ENCODE results near the gene OR1J1.

The OR1J1 gene

GRCh38 chr9:122444041-122444733, 33.5 kb downstream of the OR1J1 start:
- DNase-seq = no peak

GRCh38 chr9:122442568-122442967, 35.2 kb downstream of the OR1J1 start:
- DNase-seq = no peak

Data from activated gamma-delta T cell treated with Interleukin-2 at 50 U/mL for 16 hours (primary cell).